ENCODE measurements around the gene GALK2.
A peak's percentile ranks its signal among the peaks of the same experiment; 100 is the strongest.

The GALK2 gene

GRCh38 chr15:49134683-49135341 lies 35.2 kb upstream of the GALK2 start:
- no peak overlapping the region for H3K4me3 ChIP-seq (replicated peaks; ENCODE audit: low read depth, low read length)
- no peak for DNase-seq (ENCODE audit: extremely low read depth, low read depth)
- TF ChIP-seq CTCF (IDR thresholded peaks at IDR 0.05; ENCODE audit: low read depth, low read length, missing control alignments), result no peak

- no peak for DNase-seq (ENCODE audit: extremely low read depth, low read depth)
- no peak for TF ChIP-seq CTCF (IDR thresholded peaks at IDR 0.05; ENCODE audit: low read depth, low read length, missing control alignments)
- H3K4me3 ChIP-seq (replicated peaks; ENCODE audit: low read depth, low read length), result no peak overlapping the region
These were observed 34.6 kb upstream of the GALK2 start for GRCh38 chr15:49135342-49135857.

- no peak for DNase-seq (ENCODE audit: extremely low read depth, low read depth)
- H3K4me3 ChIP-seq (replicated peaks; ENCODE audit: low read depth, low read length), result no peak overlapping the region
- no peak for TF ChIP-seq CTCF (IDR thresholded peaks at IDR 0.05; ENCODE audit: low read depth, low read length, missing control alignments)
These were observed 34.1 kb upstream of the GALK2 start for GRCh38 chr15:49135911-49136310.

DNA sequence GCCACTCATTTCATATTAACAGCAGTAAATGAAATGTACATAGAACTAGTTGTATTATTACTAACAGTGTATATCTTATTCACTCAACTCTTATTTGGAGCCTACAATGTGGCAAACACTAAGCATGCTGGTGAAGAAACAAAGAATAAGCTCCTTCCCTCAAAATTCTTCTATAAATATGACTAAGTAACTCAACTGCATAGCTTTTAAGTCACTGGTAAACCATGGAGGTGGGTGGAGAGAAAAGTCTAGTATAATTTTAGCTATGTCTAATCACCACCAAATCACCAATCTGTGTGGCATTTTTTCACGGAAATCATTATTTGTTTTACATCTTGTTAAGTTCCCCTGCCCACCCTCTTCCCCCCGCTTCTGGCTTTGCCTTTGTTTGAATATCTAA lies 32.2 kb upstream of the GALK2 start:
- H3K4me3 ChIP-seq (replicated peaks; ENCODE audit: low read depth, low read length), result no peak overlapping the region
- no peak for DNase-seq (ENCODE audit: extremely low read depth, low read depth)
- no peak for TF ChIP-seq CTCF (IDR thresholded peaks at IDR 0.05; ENCODE audit: low read depth, low read length, missing control alignments)

DNA sequence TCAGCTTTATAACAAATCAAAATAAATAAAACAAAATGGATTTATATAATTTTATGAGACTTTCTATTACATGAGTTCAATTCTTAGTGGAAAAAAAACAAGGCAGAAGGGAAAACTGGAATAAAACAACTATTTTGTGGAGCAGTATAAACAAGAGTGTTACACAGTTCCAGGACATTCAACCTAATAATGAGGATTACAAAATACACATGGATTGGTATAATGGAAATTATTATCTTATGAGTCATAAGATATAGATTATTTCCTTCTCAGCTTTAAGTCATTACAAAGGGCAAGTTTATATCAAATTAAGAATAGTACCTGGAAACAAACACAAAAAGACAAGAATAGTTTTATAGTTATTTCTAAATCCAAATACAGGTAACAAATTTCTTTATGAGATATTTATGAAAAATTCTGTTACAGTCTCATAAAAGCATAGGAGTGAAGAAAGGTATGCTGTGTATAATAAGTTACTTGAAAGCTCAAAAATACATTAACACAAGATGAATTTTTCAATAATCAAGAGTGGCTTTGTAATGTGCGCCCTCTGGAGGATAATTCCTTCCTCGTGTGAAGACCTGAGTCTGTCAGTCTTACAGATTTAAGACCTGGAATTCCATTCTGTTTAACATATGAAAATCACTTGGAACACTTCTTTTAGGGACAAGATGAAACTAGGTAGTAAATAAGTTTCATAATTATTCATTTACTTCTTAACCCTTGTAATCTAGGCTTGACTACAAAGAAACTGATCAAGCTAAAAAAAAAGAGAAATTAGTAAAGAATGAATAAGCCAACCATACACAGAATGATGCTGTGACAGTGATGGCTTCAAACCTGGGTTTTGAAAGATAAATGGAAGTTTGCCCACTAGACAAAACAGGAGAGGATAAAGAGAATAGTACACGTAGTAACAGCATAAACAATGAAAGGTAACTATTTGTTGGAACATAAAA lies 24.1 kb upstream of the GALK2 start:
- peak; percentile 39 for DNase-seq (ENCODE audit: extremely low read depth, low read depth)
- TF ChIP-seq CTCF (IDR thresholded peaks at IDR 0.05; ENCODE audit: low read depth, low read length, missing control alignments), result peak; percentile 55

GRCh38 chr15:49148298-49148697 lies 21.7 kb upstream of the GALK2 start:
- no peak for TF ChIP-seq CTCF (IDR thresholded peaks at IDR 0.05; ENCODE audit: low read depth, low read length, missing control alignments)
- H3K4me3 ChIP-seq (replicated peaks; ENCODE audit: low read depth, low read length), result no peak overlapping the region
- DNase-seq (ENCODE audit: extremely low read depth, low read depth), result no peak

More for the DNA sequence above, 24.1 kb upstream of the GALK2 start:
- no peak overlapping the region for H3K4me3 ChIP-seq (replicated peaks; ENCODE audit: low read depth, low read length)
